Skin of body (tissue), 2 donors: ENCODE data around the gene SCLT1. TPM values are rescaled to one million over a fixed set of nuclear protein-coding genes. Genes with fewer than 3 reads are reported as not detected.

Experiments
- DNase-seq: peaks from one replicate; lab custom pipeline; 2025; lab: John Stamatoyannopoulos, UW
- total RNA-seq: library from RNA; depleted of rRNA; stranded (reverse); fragments of >200 nt; gene quantifications from one replicate; pipeline ENCODE4 v1.2.3, GENCODE V29; 2014

The SCLT1 gene
- total RNA-seq, 1 donor from 2014 or later = 28.3 TPM

DNA sequence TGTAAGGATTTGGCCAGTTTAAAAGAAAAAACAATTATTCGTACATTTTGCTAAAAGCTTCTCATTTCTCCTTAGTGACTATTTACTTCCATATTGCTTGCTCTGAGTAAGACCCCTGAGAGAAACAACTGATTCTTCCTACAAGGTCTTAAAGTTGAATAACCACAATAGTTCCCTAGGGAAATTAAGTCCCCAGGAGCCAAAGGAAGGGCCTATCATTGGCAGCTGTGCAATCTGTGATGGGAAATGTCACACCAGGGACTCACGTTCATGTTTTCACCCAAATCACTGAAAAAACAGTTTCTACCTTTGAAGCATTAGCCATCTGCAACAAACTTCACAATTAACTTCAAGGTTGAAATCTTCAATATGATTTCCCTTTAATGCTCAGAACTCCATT, 217.1 kb downstream of the SCLT1 start:
- no peak for DNase-seq

DNA sequence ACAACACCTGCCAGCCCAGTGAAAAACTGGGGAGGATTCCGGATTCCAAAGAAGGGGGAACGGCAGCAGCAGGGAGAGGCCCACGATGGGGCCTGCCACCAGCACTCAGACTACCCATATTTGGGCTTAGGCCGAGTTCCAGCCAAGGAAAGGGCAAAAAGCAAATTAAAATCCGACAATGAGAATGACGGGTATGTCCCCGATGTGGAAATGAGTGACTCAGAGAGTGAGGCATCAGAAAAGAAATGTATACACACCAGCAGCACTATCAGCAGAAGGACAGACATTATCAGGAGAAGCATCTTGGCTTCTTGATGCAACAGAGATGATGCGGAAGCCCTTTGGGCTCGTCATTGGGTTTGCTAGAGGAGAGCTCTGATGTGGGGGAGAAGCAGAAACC, 221.4 kb downstream of the SCLT1 start:
- no peak for DNase-seq

DNA sequence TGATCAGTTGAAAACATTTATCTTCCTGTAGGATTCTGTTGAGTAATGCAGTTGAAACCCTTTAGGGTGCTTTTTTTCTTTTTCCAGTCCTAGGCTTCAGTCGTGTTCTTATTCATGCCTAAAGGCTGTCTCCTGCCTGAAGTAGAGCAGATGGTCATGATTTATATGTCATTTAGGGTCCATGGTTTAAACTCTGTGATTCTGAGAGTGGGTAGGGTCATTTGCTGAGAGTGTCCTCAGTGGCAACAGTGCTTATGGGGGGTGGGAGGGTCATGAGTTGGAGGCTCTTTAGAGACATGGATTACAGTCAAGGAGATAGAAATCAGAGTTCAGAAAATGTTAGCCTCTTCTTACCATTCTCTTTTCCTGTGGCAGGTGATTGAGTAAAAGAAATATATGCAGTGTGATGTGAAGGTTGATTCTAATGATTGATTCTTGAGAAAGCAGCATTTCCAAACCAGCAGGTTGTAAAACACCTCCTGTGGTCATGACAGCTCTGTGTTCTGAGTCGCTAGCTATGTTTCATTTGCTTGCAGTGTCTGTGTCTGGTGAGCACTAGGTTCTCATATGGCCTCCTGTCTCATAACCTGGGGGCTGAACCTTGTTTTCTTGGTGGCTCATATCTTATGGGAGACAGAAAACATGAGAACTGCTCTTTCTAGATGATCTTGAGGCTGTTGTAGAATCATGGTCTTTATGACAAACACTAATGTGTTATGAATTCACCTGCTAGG, 223.4 kb downstream of the SCLT1 start:
- DNase-seq = no peak

DNA sequence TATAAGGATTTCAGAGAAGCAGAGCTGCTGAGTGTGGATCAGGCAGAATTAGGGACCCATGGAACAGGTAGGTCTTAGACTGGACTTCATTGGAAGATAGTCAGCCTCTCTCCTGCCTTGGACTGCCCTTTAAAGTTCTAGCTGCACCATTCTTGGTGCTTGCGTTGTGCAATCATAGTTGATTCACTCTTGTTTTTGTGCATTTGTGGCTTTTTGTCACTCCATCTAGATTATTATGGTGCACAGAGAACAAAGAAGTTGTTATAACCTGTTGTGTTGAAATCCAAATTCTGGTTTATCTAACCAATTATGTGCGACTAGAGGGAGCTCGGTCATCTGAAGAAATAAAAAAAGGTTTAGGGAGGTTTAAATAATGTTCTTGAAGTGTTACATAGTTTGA, 224.6 kb downstream of the SCLT1 start:
- DNase-seq = no peak

DNA sequence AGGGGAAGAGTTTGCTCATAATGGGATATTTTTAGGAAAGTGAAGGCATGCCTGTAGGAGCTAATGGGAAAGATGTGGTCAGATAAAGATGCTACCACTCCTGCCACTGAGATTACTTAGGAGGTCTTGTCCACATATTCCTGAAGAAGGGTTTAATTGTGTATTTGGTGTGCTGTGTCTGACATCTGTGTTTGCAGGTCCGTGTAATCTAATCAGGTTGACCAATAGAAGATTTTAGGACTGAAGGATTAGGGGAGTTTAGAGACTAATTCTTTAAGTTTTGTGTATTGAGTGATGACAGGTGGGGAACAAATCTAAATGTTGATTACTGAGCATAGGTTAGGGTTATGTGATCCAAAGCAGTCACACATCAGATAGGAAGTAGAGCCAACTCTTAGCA, 226.6 kb downstream of the SCLT1 start:
- DNase-seq = no peak

DNA sequence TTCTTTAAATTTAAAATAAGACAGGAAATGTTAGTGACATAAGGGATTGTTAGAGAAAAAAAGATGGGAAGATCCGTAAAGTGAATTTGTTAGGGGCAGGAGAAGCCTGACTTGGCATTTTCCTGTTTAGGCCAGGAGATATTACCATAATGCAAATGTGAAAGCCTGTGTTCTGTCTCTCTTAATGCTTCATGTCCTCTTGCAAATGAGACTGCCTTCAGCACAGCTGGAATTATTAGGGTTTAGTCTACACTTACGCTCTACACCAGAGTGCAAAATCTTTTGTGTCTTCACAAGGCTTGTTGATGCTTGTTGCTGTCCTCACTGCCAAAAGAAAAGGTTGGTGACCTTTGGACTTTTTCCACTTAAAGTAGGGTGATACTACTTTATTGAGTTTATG, 227.1 kb downstream of the SCLT1 start:
- no peak for DNase-seq

DNA sequence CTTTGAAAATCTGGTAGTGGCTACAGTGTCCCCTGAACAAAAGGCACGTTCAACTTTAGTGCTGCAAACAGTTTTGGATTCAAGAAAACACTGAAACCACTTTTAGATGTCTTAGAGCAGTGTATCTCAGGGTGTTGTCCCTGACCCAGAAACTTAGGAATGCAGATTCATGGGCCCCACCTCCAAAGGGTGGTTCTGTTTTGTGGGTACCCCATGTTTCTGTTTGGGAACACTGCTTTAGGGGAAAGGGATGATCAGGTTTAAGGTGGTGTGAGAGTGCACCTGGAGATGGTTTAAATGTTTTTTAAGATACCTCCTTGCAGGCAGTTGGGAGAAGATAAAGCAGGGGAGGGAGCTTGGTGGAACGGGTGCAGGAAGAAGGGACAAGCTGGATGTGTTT, 228.2 kb downstream of the SCLT1 start:
- DNase-seq = no peak

DNA sequence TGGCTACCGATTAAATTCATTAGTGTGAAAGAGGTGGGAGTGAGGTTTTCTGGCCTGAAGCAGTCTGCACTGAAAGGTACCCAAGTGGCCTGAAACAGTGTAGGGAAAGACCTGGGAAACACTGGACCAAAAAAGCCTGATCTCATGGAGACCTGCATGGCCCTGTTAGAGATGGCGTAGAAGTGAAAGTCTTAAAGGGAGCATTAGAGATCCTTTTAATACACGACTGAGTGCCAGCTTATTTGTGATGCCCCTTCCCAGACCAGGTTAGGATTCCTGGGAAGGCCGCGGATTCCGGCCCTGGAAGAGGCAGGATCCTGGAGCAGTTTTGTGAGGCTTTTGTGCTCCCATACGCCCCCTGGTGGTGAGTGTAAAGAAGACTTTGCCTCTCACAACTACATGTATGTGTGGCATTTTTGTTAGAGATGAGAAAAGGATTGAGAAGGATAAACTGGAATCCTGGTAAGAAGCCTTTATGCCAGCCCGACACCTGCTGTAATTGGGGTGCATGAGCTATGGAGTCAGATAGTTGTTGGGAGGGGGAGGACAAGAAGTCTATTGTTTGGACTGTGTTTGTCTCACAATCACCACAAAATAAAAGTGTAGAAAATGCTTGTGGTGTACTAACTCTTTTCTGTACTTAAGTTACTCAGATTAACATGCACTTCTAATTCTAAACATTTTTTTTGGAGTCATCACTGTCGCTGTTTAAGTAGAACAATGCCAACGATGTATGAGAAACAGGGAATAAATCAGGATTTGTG, 229.8 kb downstream of the SCLT1 start:
- peak; percentile 33 for DNase-seq

DNA sequence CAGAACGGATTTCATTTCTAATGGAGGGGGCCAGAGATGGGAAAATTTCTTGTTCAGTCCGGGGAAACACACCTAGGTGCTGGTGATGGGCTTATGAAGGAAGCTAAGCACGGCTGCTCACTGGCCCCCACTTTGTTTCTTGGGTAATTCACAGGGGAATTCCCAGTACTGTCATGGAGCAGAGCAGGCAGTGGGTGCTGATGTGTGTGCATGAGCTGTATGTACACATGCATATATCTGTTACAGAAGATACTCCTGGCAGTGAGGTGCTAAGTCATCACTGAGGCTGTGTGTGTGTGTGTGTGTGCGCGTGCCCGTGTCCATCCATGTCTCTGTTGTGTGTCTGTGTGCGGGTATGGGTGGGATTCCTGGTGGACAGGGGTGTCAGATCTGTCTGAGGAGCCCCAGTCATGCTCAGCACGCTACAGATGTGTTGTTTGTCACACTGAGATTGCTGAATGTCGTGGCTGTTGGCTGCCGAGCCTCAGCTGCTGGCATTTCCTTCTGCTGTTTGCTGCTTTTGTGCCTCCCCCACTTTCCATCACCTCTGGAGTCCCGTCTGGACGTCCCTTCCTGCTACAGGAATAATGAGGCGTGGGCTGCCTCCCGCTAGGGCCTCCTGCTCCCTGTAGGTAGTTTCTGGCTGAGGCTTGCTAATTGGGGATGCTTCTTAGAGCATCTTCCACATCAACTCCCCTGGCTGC, 230.6 kb downstream of the SCLT1 start:
- DNase-seq = no peak

DNA sequence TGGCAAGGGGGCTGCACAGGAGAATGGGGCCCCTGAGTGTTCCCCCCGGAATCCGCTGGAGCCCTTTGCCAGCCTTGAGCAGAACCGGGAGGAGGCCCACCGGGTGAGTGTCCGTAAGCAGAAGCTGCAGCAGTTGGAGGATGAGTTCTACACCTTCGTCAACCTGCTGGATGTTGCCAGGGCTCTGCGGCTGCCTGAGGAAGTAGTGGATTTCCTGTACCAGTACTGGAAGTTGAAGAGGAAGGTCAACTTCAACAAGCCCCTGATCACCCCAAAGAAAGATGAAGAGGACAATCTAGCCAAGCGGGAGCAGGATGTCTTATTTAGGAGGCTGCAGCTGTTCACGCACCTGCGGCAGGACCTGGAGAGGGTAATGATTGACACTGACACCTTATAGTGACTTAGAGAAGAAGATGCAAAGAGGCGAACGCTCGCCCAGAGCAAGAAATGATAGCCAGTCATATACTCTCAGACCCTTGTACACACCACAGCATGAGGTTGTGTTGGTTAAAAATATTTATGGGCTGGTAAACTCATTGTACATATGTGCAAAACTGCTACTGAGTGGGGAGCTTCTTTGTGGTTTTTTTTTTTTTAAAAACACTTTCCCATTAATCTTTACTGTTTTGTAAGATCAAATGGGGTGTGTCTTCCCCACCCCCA, 231.4 kb downstream of the SCLT1 start:
- no peak for DNase-seq

DNA sequence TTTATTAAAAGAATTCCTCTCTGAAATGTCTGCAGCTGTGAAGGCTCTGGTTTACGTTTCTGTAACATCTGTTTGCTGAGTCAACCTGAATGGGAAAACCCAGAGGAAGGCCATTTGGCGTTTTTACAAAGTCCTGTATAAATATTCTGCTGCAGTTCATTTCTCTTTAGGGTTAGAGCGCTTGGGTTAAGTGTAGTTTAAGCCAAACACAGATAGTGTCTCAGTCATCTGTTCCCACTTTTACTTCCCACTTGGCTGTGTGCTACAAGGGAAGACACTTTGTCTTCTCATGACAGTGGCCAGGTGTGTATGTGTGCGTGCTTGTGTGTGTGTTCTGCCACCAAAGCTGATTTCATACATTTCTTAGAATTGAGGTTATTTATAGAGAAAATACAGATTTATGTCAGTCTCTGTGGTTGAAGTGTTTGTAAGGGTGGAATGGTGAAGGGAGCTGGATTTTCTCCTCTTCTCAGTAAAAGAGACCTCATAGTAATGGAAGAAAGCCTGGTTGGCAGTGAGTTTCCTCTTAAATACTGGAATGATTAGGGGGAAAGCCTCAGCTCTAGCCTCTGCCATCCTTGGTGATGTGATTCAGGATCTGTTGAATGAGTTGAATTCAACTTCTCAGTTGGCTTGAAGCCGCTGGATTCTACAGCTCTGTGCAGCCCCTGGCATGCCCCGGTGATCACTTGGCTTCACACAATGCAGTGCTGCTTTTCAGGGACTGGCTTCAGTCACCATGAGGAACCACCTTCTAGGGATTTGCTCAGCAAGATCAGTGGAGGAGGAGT, 233.3 kb downstream of the SCLT1 start:
- peak; percentile 85 for DNase-seq

DNA sequence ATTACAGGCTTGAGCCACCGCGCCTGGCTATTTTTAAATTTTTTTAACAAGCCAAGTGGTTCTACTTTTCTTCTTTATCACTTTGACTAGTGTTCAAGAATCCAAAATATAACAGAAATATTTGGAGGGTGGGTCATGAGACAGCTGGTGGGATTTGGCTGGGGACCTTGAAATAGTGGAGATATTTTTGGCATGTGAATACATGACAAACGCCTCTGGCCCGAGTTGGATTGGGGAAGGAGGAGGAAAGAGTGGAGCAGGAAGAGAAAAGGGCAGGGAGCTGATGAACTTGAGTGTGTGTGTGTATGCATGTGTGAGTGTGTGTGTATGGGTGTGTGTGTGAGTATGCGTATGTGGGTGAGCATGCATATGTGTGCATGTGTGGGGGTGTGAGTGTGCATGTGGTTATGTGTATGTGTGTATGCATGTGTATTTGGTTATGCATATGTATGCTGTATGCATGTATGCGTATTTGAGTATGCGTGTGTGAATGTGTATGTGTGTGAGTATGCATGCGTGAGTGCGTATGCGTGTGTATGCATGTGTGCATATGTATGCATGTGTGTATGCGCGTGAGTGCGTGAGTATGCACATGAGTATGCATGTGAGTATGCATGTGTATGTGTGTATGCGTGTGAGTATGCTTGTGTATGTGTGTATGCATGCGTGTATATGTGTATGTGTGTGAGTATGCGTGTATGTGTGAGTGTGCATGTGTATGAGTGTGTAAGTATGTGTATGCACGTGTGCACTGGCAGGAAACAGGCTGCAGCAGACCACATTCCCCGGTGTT, 234.3 kb downstream of the SCLT1 start:
- peak; percentile 66 for DNase-seq

DNA sequence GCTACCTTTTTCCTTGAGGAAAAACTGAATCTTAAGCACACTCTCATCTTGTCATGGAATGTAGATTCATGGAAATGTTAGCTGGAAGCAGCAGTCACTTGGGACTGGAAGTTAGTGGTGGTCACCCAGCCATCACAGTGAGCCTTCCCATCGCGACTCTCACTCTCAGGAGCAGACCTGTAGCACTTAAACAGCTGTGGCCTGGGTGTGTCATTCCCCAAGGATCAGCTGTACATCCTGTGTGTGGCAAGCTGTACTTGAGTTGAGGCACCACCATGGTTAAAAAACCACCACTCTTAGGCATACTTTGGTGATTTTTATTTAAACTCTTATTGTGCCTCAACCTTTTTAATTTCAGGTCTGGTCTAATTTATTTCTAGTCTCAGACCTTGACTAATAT, 237.1 kb downstream of the SCLT1 start:
- DNase-seq = no peak

DNA sequence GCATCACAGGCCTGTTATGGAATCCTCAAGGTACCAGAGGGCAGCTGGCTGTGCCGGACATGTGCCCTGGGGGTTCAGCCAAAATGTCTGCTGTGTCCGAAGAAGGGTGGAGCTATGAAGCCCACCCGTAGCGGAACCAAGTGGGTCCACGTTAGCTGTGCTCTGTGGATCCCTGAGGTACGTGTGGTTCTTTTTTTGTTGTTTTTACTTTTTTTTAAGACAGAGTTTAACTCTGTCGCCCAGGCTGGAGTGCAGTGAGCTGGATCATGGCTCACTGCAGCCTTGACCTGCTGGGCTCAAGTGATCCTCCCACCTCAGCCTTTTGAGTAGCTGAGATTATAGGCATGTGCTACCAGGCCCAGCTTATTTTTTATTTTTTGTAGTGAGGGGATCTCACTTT, 237.7 kb downstream of the SCLT1 start:
- DNase-seq = no peak

DNA sequence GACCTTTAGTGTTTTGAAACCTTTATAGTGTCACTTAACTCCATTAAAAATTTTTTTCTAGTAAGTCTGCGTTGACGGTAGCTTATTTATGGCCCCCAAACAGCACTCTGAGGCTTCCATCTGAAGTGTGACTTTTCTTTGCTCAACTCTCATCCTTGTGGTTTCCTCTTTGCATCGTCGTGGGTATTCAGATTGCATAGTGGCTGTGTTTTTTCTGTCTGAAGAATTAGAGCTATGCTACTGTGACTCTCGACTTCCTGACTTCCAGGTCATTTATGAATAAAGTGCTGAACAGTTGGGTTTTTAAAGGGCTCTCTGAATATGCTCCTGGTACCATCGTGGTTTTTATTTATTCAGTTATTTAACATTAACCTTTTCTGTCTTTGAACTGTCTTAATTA, 238.9 kb downstream of the SCLT1 start:
- DNase-seq = no peak

DNA sequence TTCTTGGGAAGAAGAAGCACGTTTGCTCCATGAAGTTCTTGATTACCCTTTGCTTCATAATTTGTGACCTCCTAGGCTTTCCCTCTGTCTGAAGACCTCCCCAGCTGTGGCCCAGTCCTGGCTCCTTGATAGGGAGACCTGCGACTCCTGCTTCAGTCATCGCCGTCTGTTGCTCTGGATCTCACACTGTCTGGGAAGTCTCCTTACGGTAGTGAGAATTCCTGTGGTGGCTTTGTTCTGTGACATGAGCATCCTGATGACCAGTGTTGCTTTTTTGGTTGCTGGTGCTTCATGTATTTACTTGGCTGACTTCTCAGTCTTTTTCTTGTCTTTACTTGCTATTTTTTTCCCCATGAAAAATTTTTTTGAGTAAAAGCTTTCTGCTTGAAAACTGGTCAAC, 239.6 kb downstream of the SCLT1 start:
- DNase-seq = no peak

DNA sequence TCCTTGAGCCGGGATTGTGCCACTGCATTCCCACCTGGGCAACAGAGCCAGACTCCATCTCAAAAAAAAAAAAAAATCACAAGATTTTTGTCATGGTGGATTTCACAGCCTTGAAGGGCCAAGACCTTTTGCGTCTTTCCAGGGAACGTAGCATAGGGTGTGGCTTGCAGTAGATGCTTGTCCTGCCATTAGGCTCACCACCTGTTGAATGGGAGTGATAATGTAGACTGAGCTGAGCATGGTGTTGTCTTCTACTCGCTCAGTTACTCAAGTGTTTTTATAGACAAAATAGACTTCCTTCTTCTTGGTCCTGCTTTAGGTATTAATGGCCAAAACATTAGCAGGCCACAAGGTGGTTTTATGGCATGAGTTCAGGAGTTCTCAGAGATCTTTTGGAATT, 243.1 kb downstream of the SCLT1 start:
- DNase-seq = no peak

DNA sequence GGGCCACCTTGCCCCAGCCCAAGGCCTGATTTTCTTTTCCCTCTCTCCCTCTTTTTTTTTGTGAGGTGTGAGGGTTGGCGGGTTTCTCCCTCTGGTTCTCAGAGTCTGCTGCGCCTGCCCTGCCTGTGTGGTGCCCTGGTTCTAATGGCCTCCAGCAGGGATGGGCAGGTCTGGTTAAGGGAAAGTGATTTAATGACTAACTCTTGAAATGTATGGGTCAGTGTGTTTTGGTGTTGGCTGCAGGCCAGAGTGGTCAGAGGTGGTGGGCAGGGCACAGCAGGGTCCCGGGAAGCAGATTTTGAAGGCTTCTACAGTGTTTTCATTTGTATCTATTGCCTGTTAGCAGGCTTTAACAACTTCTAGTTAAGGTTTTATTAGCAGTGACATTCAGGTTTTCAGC, 244.9 kb downstream of the SCLT1 start:
- DNase-seq = no peak

DNA sequence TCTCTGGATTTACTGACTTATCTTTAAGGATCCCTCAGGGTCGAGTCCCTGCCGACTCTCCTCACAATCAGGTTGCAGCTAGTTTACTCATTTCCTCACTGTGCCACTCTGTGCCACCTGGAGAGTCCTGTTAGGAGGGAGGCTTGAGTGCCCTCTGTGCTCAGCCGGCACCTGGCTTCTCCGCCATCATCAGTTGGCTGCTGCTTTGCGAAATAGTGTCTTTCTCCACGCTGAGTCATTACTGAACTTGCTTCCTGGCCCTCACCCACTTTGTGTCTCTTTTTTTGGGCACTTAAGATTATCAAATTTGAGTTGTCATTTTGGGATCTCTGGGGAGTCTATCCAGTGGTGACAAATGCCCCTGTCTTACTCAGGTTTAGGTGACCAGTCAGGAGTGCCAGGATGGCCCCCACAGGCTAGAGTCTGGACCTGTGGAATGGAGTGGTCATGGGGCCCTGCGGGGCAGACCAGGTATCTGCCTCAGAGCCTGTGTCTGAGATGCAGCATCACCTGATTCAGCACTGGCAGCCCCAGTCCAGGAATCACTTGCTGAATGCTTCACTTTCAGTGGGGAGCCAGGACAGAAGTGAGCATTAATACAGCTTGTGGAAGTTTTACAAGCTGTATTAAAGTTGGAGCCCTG, 246.1 kb downstream of the SCLT1 start:
- no peak for DNase-seq

DNA sequence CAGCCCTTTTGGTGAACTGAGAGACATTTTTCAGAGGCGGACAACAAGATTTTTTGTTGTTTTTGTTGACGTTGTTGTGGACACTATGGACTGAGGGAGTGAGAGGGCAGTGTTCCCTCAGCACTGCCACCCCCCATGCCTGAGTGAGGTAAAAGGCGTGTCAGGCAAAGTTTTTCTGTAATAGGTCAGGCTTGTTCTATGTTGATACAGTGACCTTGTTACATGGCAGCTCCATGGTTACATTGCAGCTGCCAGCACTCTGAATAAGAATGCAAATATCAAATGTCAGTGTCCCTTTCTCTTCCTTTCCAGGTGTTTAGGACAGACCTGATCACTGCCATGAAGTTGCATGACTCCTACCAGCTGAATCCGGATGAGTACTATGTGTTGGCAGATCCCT, 247.3 kb downstream of the SCLT1 start:
- DNase-seq = no peak
